Astrocyte (in vitro differentiated cells and primary cell): ENCODE results near the gene COQ8A.

ENCODE experiments used
- EZH2 ChIP-seq: IDR thresholded peaks from 2 replicates; pipeline ENCODE4 v1.6.1; 2012; ENCODE audit warnings: mild to moderate bottlenecking, low read length, inconsistent platforms; ENCODE audit not compliant: insufficient read depth
- TF ChIP-seq, protein P1 (sequence below): IDR thresholded peaks from 2 replicates; pipeline ENCODE4 v1.5.1; 2011; ENCODE audit warnings: low read depth, mild to moderate bottlenecking, inconsistent platforms, low read length, moderate library complexity; ENCODE audit not compliant: insufficient read depth

DNA sequence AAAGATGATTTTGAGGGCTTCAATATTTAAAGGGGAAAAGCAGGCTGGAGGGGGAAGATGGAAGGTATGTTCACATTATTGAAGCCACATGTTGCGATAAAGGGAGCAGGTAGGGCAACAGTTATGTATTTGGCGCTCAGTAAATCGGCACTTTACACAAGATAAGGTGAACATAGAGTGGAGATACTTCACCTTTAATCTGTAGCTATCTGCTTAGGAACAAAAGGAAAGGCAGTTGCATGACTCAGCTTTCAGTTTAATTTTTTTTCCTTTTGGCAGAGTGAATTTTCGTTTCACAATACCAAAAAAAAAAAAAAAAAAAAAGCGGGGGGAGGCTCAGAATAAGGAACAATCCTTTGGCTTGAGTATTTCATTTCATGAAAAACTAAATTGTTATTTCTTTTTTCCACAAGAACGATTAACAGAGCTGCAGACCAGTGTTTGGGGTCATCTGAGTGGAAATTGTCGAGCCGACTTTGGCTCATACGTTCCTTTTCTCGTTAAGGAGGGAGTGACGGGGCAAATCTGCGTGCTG, 1.1 kb upstream of the COQ8A start:
- TF ChIP-seq EZH2, result no peak
- TF ChIP-seq, protein P1, sequence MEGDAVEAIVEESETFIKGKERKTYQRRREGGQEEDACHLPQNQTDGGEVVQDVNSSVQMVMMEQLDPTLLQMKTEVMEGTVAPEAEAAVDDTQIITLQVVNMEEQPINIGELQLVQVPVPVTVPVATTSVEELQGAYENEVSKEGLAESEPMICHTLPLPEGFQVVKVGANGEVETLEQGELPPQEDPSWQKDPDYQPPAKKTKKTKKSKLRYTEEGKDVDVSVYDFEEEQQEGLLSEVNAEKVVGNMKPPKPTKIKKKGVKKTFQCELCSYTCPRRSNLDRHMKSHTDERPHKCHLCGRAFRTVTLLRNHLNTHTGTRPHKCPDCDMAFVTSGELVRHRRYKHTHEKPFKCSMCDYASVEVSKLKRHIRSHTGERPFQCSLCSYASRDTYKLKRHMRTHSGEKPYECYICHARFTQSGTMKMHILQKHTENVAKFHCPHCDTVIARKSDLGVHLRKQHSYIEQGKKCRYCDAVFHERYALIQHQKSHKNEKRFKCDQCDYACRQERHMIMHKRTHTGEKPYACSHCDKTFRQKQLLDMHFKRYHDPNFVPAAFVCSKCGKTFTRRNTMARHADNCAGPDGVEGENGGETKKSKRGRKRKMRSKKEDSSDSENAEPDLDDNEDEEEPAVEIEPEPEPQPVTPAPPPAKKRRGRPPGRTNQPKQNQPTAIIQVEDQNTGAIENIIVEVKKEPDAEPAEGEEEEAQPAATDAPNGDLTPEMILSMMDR, result no peak
